Right lung (tissue), 5 donors: ENCODE measurements around the gene GNB1L. TPM values are rescaled to one million over a fixed set of nuclear protein-coding genes. Genes with fewer than 3 reads are reported as not detected.

Source experiments
- DNase-seq, 2 donors: peaks; one replicate each; pipeline ENCODE4 v3.0.0-alpha.2; 2013
- polyA plus RNA-seq, 5 donors: library from polyadenylated mRNA; unstranded; fragments of 120-200 nt; gene quantifications; one replicate each; pipeline versions ENCODE4 v1.2.1 to v1.2.3, GENCODE V29; 2013; ENCODE audit warnings: inconsistent platforms in 1 of 5, low replicate concordance in 1 of 5; ENCODE audit not compliant: insufficient read length in 5 of 5, insufficient read depth in 1 of 5

Gene GNB1L
- polyA plus RNA-seq, 5 donors, result 2.7 to 6.4 (median 6.1) TPM

DNA sequence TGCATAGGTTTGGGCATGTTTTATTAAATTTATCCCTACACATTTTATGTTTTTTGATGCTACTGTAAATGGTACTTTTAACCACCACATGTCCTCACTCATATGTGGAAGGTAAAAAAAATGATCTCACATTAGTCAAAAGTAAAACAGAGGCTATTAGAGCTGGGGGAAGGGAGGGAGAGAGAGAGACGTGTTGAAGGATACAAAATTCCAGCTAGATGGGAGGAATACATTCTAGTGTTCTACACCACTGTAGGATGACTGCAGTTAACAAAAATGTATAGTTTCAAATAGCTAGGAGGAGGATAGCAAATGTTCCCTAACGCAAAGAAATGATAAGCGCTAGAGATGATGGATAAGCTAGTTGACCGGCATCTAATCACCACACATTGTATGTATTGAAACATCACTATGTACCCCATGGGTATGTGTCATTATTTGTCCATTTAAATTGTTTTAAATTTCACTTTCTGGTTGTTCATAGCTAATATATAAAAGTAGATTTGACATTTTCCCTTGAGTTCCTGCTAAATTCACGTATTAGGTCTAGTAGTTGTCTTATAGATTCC lies 9.9 kb upstream of the GNB1L start:
- DNase-seq, result no peak

DNA sequence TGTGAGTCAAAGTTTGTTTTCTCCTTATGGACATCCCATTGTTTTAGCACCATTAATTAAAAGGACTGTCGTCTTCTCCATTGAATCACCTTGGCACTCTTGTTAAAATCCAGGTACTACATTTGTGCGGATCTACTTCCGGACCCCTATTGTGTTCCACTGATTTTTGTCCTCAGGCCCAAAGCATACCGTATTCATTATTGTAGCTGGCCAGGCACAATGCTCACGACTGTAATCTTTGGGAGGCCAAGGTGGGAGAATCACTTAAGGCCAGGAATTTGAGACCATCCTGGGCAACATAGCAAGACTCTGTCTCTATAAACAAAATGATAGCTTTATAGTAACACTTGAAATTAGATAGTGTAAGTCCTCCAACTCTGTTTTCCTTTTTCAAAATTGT lies 8.9 kb upstream of the GNB1L start:
- DNase-seq, result no peak

DNA sequence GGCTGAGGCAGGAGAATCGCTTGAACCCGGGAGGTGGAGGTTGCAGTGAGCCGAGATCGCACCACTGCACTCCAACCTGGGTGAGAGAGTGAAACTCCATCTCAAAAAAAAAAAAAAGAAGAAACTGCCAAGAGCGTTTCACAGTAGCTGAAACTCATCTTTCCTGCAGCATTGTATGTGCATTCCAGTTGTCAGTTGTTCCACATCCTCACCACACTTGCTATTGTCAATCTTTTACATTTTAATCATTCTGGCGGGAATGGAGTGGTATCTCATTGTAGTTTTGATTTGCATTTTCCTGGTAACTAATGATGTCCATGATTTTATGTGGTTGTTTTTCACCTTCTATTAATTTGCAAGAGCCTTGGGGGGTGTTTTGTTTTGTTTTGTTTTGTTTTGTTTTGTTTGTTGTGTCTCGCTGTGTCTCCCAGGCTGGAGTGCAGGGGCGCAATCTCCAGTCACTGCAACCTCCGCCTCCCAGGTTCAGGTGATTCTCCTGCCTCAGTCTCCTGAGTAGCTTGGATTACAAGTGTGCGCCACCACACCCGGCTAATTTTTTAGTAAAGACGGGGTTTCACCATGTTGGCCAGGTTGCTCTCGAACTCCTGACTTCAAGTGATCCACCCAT lies 8.1 kb upstream of the GNB1L start:
- no peak for DNase-seq

DNA sequence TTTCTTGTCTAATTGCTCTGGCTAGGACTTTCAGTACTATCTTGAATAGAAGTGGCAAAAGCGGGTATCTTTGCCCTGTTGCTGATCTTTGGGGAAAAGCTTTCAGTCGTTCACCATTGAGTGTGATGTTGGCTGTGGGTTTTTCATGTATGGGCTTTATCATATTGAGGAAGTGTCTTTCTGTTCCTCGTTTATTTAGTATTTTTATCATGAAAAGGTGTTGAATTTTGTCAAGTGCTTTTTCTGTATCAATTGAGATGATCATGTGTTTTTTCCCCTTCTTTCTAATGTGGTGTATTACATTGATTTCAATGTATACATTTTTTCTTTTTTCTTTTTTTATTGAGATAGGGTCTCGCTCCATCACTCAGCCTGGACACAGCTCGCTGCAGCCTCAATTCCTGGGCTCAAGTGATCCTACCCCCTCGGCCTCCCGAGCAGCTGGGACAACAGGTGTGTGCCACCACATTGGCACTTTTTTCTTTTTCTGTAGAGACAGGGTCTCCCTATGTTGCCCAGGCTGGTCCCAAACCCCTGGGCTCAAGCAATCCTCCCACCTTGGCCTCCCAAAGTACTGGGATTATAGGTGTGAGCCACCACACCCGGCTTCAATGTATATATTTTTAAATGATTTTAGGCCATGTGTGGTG lies 5.3 kb upstream of the GNB1L start:
- no peak for DNase-seq

DNA sequence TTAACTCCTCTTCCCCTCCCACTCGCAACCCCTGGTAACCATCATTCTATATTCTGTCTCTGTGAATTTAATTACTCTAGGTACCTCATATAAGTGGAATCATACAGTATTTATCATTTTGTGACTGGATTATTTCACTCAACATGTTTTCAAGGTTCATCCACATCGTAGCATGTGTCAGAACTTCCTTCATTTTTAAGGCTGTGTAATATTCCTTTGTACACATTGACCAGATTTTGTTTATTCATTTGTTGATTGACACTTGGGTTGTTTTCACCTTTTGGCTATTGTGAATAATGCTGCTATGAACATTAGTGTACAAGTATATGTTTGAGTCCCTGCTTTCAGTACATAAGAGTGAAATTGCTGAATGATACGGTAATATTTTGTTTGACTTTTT lies 2.7 kb upstream of the GNB1L start:
- DNase-seq, result no peak

DNA sequence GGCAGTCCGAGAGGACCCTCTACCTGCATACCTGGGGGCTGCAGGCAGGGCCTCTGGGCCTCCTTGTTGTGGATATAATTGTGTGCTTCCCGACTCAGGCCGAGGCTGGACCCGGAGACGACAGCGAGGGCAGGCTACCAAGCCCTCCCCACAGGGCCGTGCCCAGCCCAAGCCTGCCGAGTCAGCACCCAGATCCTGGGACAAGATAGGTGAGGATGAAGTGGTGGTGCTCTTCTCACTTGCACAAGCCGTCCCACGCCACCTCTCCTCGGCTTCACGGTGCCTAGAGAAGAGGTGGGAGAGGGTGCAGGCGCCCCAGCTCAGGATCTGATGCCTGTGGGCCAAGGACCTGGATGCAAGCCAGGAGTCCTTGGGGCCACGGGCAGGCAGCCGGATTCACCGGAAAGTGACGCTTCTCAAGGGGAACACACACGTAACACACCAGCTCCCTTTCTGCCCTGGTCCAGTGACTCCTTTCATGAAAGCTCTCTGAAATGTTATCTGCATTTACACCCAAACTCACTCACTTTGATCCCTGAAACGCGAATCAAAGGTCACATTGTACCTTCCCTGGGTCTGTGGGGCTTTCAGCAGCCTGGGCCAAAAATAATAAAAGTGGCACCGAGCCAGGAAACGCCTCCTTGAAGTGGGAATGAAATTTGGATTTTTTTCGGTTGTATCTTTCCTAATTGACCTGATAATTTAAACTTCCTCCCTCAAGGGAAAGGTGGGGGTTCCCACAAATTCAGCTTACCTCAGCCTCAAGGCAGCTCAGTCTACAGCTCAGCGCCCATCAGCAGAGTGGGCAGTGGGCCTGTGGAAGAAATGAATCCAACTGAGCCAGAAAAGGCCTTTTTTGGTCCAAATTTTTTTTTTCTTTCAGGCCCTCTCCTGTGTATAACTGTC lies 1.1 kb upstream of the GNB1L start:
- DNase-seq, result peak; percentile 54 to 56

DNA sequence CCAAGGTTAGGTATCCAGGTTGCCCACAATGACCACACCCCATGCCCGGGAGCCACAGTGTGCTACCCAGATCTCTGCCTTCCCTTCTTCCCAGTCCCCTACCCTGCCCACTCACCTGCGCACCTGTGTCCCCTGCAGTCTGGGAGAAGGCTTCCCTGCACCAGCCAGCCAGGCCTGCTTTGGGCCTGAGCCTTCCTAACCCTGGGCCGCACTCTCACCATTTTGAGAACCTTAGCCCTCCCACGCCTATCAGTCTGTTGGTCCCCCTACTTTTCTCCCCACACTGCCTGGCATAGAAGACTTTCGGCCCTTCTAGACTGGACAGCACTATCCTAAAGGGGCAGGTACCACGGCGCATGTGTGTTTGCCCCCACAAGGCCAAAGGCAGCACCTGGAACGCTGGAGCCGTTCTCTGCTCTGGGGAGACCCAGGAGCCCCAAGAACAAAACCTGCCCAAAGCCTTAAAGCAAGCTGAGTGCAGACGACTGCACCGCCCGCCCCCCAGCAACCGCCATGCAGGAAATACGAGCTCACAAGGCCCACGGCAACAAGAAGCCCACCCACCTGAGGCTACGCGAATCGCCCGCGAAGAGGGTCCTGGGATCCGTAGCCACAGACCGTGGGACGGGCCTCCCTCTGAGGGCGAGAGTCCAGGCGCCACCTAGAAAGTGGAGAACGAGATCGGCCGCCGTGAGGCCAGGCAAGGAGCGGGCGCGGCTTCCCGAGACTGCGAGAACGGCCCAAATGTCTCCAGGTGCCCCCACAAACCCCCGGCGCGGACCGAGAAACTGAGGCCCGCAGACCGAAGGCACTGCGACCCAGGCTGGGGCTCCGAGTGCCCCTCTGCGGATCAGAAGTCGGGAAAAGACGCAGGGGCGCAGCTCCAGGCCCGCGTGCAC lies 546 bp downstream of the GNB1L start:
- DNase-seq, result no peak

DNA sequence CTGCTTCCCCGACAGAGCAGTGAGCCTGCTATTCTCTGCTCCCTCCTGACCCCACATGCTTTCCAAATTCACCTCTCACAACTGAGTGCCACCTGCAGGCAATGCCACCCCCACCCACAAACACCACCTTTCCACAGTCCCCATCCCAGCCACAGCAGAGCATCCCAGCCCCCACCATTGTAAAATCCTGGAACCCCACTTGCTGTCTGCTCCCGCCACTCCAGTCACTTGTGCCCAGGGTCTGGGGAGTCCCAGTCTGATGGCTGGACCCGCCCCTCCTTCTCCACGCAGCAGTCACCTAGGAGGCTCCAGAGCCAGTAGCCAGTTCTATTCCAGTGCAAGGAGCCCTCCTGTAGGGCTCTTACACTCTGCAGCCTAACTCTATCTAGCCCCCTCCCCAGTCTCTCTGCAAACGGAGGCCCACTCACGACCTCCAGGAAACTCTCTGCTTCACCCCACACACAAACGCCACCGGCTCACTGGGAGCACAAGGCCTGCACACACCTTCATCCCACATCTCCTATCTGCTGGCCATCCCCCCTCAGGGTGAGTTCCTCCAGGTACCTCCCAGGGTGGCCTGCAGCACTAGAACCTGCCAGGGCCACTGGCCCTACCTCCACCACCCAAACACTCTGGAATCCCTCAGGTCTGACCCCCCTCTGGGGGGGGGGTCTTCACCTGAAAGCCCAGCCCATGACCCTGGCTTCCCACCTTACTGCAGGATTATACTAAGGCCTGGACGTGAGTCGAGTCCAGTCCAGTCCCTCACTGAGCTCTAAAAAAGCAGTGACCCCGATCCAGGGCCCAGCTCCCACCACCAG lies 1.4 kb downstream of the GNB1L start:
- DNase-seq, result no peak

DNA sequence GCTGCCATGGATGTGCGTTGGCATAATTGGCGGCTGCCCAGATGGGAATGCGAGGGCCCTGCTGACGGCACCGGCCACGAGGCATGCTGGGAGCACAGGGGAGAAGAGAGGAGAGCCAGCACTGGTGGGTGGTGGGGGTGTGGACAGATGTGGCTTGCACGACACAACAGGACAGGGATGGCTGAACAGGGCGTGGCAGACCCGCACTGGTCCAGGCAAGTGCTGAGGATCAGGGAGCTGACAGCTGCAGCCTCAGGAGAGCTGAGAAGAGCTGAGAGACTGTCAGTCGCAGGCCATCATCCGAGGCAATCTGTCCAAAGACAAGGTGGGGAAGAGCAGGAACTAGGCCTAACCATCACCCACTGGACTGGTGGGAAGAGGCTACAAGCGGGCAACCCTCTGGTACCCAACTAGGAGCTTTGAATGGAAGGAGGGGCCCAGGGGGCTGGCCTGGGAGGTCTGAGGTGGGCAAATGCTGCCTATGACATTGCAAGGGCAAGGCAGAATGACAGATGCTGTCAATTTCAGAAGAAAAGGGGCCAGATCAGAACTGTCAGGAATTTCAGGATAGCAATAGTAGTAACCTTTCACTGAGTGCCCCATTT lies 2.4 kb downstream of the GNB1L start:
- no peak for DNase-seq

DNA sequence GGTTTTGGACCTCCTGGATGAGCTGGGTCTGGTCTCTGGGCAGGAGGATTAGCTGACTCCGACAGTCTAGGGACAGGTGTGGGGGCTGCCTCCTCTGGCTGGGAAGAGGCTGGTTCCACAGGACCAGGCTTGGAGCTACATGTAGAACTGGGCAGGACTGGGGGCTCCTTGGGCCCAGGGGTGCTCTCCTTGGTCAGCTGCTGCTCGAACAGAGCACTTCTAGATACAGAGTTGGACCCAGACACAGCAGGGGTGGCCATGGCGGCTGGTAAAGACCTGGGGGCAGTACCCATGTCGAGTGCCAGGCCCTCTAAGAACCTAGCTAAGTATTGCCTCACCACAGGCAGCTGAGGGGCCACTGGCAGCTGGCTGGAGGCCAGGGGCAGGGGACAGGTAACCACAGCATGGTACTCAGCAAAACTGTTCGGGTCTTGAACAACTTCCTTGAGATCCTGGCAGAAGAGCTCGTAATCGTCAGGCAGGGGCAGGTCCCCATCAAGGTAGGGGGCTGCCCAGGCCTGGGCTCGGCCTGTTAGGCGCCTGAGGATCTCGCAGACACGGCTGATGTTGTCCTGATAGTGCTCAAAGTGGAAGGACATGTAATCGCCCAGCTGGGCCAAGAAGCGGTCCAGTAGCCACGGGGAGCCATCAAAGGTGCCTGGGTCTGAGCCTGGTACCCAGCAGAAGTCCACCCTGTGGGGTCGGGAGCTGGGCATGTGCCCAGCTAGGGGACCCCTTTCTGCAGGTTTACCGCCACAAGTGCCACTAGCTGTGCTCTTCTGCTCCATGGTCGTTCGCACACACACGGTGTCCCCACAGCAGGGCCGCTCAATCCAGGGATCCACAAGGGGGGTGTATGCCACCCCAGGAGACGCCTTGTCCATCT lies 3.1 kb downstream of the GNB1L start:
- no peak for DNase-seq

DNA sequence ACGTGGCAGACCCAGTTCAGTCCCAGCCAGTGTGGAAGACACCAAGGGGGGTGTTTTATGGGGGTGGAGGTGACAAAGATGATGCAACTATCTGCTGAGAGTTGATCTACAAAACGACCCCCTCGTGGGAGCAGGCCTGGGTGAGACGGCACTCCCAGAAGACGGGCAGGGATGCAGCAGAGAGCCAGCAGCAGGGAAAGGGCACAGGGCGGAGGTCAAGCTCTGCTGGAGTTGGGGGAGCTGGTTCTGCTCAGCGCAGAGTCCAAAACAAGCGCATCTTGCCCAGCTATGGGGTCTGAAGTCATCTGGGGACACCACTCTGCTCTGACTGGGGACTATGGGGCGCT lies 3.9 kb downstream of the GNB1L start:
- DNase-seq, result no peak

DNA sequence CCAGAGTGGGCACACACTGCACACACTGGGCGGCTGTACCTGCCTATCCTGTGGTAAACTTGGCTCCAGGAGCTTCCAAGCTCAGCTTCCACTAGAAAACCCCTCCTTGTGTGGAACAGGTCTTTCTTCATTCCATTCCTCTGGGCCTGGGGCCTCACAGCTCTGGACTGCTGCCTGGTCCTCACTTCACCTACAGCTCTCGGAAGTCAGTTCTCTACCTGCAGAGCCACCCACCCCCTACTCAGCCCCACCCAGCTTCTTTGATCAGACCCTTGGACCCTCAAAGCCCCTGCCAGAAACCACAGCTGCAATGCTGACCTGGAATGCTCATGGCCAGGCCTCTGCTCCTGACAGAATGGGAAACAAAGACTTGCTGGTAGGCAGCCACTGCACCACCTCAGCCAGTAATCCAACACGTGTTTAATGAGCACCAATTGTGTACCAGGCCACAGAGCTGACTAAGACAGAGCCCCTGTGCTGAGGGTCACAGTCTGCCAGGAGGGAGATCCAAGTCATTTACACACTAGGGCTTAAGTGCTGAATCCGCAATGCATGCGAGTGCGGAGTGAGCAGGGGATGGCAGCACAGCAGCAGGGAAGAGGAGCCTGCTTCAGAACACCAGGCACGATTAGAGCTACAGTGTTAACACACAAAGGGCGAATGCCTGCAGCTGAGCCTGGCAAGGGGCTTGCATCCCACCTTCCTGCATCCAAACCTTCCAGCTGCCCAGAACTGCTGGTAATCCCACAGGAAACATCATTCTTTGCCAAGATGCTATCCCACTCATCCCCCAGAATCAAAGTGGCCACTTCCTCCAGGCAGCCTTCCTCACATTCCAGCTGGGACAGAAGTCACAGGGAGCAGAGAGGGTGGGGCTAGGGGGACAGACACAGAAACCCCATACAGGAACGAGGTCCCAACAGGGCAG lies 4.6 kb downstream of the GNB1L start:
- peak; percentile 73 to 76 for DNase-seq

DNA sequence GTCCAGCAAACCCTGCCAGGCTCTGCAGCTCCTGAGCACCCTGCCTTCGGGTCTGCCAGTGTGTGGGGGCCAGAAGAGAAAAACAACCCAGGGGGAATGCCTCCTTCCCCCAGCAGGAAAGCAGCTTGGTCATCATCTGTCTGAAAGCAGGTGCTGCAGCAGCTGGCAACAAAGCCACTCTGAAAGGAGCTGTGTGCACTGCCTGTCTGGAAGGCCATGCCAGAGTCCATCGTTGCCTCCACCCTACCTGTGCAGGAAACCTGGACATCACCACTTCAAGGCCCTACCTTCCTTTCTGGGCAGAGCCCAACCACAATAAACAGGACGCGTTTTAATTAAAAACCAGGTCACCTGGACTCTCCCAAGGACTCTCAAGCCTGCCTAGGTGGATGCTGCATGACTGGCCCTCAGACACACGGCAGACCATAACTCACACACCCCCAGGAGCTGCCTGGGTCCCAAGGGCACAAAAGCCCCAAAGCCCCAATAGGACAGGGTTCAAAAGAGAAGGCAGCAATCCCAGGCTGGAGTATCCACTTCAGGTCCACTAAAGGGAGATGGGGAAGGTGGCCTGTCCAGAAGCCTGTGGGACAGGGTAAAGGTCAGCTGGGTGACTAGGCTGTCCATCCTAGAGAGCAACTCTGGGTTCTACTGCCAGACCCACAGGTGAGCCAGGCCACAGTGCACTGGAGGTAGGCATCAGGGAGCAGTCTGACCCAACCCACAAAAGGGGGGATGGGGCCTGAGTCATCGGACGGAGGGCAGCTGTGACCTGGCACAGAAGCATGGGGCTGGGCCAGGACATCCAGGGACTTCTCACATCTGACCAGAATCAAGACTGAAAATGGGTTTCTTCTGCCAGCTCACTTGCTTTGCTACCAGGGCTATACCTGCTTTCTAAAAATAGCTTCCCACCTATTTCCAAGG lies 6.1 kb downstream of the GNB1L start:
- DNase-seq, result no peak

DNA sequence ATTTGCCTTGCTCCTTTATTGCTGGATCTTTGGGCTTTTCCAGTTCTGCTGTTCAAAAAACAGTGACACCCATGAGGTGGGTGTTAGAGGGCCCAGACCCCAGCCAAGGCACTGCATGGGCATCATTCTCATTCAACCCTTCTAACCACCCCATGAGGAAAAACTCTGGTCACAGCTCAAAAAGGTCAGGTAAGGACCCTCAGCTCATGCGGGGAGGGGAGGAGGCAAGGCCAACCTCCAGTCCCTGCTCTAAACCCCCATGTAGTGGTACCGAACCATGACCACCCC lies 7.4 kb downstream of the GNB1L start:
- DNase-seq, result no peak

DNA sequence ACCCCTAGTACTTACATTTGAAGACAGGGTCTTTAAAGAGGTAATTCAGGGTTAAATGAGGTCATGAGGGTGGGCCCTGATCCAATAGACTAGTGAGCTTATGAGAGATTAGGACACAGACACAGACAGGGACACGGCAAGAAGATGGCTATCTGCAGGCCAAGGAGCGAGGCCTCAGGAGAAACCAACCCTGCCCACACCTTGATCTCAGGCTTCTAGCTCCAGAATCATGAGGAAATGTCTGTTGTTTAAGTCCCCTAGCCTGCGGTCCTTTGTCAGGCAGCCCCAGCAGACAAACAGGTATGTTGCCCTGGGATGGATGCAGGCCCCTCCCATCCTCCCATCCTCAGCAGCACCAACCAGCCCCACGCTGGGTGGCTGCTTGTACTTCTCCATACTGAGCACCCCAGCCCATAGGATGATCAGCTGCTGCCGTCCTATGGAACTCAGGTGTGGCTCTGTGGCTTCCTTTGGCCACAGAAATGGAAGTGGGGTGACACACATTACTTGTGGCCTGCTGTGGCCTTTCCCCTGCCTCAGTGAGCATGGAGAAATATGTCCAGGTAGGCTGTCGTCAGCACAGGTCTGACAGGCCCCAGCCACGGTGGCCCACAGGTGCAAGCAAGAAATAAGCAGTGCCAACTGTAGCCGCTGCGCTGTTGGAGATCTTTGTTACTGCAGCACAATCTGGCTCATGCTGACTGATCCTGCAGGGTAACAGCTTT lies 7.9 kb downstream of the GNB1L start:
- DNase-seq, result no peak

DNA sequence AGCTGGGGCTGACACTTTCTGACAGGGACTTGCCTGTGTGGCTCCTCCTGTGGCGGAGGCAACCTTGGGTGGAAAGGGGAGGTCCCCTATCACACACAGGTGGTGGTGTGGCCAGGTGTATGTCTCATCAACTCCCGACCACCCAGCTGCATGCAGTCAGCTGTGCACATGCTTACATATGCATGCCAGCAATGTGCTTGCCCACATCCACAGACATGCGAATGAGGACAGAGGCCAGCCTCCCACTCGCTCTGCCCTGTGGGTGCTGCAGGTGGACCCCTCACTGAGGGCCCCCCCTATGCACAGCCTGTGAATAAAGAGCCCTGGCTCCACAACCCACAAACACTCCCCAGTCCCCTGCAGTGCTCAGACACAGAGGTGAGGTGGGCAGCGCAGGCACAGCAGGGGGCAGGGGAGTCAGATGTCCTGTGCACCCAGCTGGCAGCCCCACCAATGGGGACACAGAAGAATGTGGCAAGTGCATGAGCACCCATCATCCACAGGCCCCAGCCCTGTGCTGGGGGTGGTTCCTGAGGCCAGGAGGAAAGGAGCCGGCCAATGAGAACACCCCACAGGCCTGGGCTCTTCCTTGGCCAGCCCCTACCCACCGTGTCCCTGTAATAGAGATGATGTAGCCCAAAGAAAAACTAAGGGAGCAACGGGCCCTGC lies 9.5 kb downstream of the GNB1L start:
- DNase-seq, result no peak
